ENCODE measurements around the gene SLC13A4. TPM values are rescaled to one million over a fixed set of nuclear protein-coding genes. Genes with fewer than 3 reads are reported as not detected.

SLC13A4 gene
- total RNA-seq, 1 experiment from 2014 or later = not detected

- TF ChIP-seq CTCF (IDR thresholded peaks at IDR 0.05; ENCODE audit: unreplicated experiment) = no peak
- H3K4me1 Mint-ChIP-seq (ENCODE audit: low read depth, unreplicated experiment) = no peaks in the 10 kb centered on the region
- no peaks in the 10 kb centered on the region for H3K9me3 Mint-ChIP-seq (ENCODE audit: low read depth, unreplicated experiment)
- DNase-seq = no peak
- H3K4me3 Mint-ChIP-seq (ENCODE audit: low read depth, unreplicated experiment) = no peak overlapping the region
- no peaks in the 10 kb centered on the region for H3K27me3 Mint-ChIP-seq (ENCODE audit: unreplicated experiment)
- H3K36me3 Mint-ChIP-seq (ENCODE audit: insufficient read depth, unreplicated experiment) = no peaks in the 10 kb centered on the region
- no TSS peak for BruUV-seq (replicated peaks)
- intact Hi-C loops (cut with micrococcal nuclease; ENCODE audit: unreplicated experiment) = no loop called here
- CTCF ChIA-PET = no interaction called here
- no peak overlapping the region for H3K27ac Mint-ChIP-seq (ENCODE audit: unreplicated experiment)
Observed at GRCh38 chr7:135650831-135651573, 77.0 kb downstream of the SLC13A4 start.

GRCh38 chr7:135648235-135648634 lies 79.8 kb downstream of the SLC13A4 start:
- H3K4me3 Mint-ChIP-seq (ENCODE audit: low read depth, unreplicated experiment) = no peak overlapping the region
- TF ChIP-seq CTCF (IDR thresholded peaks at IDR 0.05; ENCODE audit: unreplicated experiment) = no peak
- no peak overlapping the region for H3K27ac Mint-ChIP-seq (ENCODE audit: unreplicated experiment)
- no peak for DNase-seq
- no peaks in the 10 kb centered on the region for H3K4me1 Mint-ChIP-seq (ENCODE audit: low read depth, unreplicated experiment)
- no TSS peak for BruUV-seq (replicated peaks)
- CTCF ChIA-PET = no interaction called here
- intact Hi-C loops (cut with micrococcal nuclease; ENCODE audit: unreplicated experiment) = no loop called here
- H3K36me3 Mint-ChIP-seq (ENCODE audit: insufficient read depth, unreplicated experiment) = no peaks in the 10 kb centered on the region
- no peaks in the 10 kb centered on the region for H3K9me3 Mint-ChIP-seq (ENCODE audit: low read depth, unreplicated experiment)
- no peaks in the 10 kb centered on the region for H3K27me3 Mint-ChIP-seq (ENCODE audit: unreplicated experiment)

- Mint-ChIP-seq H3K27ac (ENCODE audit: unreplicated experiment) (no peak overlapping the region), H3K27me3 (ENCODE audit: unreplicated experiment) (no peaks in the 10 kb centered on the region), H3K4me1 (ENCODE audit: low read depth, unreplicated experiment) (no peaks in the 10 kb centered on the region), H3K9me3 (ENCODE audit: low read depth, unreplicated experiment) (no peaks in the 10 kb centered on the region), H3K36me3 (ENCODE audit: insufficient read depth, unreplicated experiment) (no peaks in the 10 kb centered on the region), H3K4me3 (ENCODE audit: low read depth, unreplicated experiment) (no peak overlapping the region)
- no peak for TF ChIP-seq CTCF (IDR thresholded peaks at IDR 0.05; ENCODE audit: unreplicated experiment)
- no peak for DNase-seq
- CTCF ChIA-PET = no interaction called here
- intact Hi-C loops (cut with micrococcal nuclease; ENCODE audit: unreplicated experiment) = no loop called here
- no TSS peak for BruUV-seq (replicated peaks)
Observed at GRCh38 chr7:135647755-135648154, 80.2 kb downstream of the SLC13A4 start.

GRCh38 chr7:135645296-135645904 lies 82.6 kb downstream of the SLC13A4 start:
- DNase-seq = peak; percentile 11
- intact Hi-C loops (cut with micrococcal nuclease; ENCODE audit: unreplicated experiment) = loop anchor here (1.0 kb wide), 2 partner anchors 133 to 371 kb away; no protein-coding TSS in a partner anchor
- no TSS peak for BruUV-seq (replicated peaks)
- CTCF ChIA-PET = interaction anchor here (0.6 to 1.3 kb wide), 7 partner anchors 23 to 371 kb away, joined by 3 to 12 read pairs (median 4); no protein-coding TSS in a partner anchor
- Mint-ChIP-seq H3K4me3 (ENCODE audit: low read depth, unreplicated experiment) (no peak overlapping the region), H3K36me3 (ENCODE audit: insufficient read depth, unreplicated experiment) (peaks cover 12% of the 10 kb centered on the region), H3K4me1 (ENCODE audit: low read depth, unreplicated experiment) (no peaks in the 10 kb centered on the region), H3K27ac (ENCODE audit: unreplicated experiment) (no peak overlapping the region), H3K9me3 (ENCODE audit: low read depth, unreplicated experiment) (no peaks in the 10 kb centered on the region), H3K27me3 (ENCODE audit: unreplicated experiment) (no peaks in the 10 kb centered on the region)
- no peak for TF ChIP-seq CTCF (IDR thresholded peaks at IDR 0.05; ENCODE audit: unreplicated experiment)

All from Calu3 (cell line).